Vagina (tissue), 2 donors: ENCODE data around the gene FUT1. TPM values are rescaled to one million over a fixed set of nuclear protein-coding genes. Genes with fewer than 3 reads are reported as not detected.

ENCODE experiments used
- DNase-seq, 2 donors: peaks; one replicate each; pipeline ENCODE4 v3.0.0-alpha.2; 2017; ENCODE audit errors: extremely low spot score in 2 of 2
- H3K27ac ChIP-seq: fragments of 200-600 bp; sonication (generic); one replicate; pipeline ENCODE4 v1.5.1; 2019
- H3K27me3 ChIP-seq: fragments of 200-600 bp; sonication (generic); one replicate; pipeline ENCODE4 v1.5.1; 2019
- H3K36me3 ChIP-seq, 2 donors: fragments of 200-600 bp; sonication (generic); one replicate each; pipeline ENCODE4 v1.5.1; 2017 to 2019
- H3K4me1 ChIP-seq: fragments of 200-600 bp; sonication (generic); one replicate; pipeline ENCODE4 v1.5.1; 2019
- H3K4me3 ChIP-seq, 2 donors: fragments of 200-600 bp; sonication (generic); 1 replicate in 1 of 2; 2 replicates in 1 of 2; pipeline ENCODE4 v1.5.1; 2016 to 2019
- H3K9me3 ChIP-seq: fragments of 200-600 bp; sonication (generic); one replicate; pipeline ENCODE4 v1.5.1; 2019
- POLR2A ChIP-seq, 2 donors: fragments of 450-650 bp; IDR thresholded peaks; one replicate each; pipeline ENCODE4 v1.6.1; 2017; ENCODE audit warnings: antibody characterized with exemption in 2 of 2, mild to moderate bottlenecking in 2 of 2, moderate library complexity in 2 of 2
- POLR2AphosphoS5 ChIP-seq, 2 donors: sonication (generic); formaldehyde crosslinking; IDR thresholded peaks; one replicate each; pipeline ENCODE4 v1.9.0; 2017; ENCODE audit warnings: antibody characterized with exemption in 2 of 2, mild to moderate bottlenecking in 2 of 2, low read depth in 1 of 2; ENCODE audit not compliant: insufficient read depth in 1 of 2
- intact Hi-C: fragments of 100-400 bp; cut with DNase I; formaldehyde crosslinking; loops from one replicate; pipeline ENCODE4 v1.15.1; 2023
- total RNA-seq: library from RNA; depleted of rRNA; stranded (reverse); fragments of >200 nt; gene quantifications from one replicate; pipeline ENCODE4 v1.2.3, GENCODE V29; 2016
- TF ChIP-seq, protein P1 (sequence below), 3 experiments: fragments of 450-650 bp in 2 of 3; fragments of 200-600 bp in 1 of 3; sonication (generic) in 1 of 3; IDR thresholded peaks; one replicate each; pipeline ENCODE4 v1.5.1; 2017 to 2019; ENCODE audit warnings: antibody characterized with exemption in 3 of 3, mild to moderate bottlenecking in 2 of 3, moderate library complexity in 2 of 3

The FUT1 gene
- total RNA-seq, 1 donor from 2014 or later: 6.4 TPM

DNA sequence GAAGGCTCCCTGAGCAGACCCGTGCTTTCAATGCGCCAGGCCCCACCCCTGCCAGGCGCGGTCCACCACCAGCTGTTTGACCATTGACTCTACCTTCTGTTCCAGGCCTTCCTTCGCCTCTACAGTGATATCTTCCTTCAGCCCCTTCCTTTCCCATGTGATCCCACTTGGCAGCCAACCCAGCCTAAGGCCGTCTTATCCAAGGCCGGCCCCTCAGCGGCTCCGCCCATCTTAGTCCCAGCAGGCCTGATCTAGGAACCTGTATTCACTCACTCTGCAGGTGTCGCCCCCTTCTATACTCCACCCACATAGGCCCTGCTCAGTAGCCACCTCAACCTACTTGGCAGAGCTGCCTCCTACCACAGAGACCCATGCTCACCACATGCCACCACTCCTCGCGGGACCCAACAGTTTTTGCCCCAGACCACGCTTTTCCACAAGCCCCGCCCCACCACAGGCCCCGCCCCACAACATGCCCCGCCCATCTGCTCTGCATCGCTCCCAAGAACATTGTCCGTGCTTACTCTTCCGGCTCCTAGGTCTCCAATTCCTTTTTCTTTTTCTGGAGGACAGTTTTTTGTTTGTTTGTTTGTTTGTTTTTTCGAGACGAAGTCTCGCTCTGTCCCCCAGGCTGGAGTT lies 15.0 kb downstream of the FUT1 start:
- H3K27ac ChIP-seq: no peak overlapping the region
- TF ChIP-seq, protein P1, sequence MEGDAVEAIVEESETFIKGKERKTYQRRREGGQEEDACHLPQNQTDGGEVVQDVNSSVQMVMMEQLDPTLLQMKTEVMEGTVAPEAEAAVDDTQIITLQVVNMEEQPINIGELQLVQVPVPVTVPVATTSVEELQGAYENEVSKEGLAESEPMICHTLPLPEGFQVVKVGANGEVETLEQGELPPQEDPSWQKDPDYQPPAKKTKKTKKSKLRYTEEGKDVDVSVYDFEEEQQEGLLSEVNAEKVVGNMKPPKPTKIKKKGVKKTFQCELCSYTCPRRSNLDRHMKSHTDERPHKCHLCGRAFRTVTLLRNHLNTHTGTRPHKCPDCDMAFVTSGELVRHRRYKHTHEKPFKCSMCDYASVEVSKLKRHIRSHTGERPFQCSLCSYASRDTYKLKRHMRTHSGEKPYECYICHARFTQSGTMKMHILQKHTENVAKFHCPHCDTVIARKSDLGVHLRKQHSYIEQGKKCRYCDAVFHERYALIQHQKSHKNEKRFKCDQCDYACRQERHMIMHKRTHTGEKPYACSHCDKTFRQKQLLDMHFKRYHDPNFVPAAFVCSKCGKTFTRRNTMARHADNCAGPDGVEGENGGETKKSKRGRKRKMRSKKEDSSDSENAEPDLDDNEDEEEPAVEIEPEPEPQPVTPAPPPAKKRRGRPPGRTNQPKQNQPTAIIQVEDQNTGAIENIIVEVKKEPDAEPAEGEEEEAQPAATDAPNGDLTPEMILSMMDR (IDR thresholded peaks at IDR 0.05): no peak
- no peak for TF ChIP-seq POLR2A (IDR thresholded peaks at IDR 0.05)
- TF ChIP-seq POLR2AphosphoS5 (IDR thresholded peaks at IDR 0.05; ENCODE audit: insufficient read depth in 1 of 2, low read depth in 1 of 2): no peak
- no peaks in the 10 kb centered on the region for H3K9me3 ChIP-seq
- intact Hi-C loops: loop anchor here (10.0 kb wide), 1 partner anchor 63 kb away; the partner anchor contains the start of gene NTN5
- peaks cover 26% of the 10 kb centered on the region for H3K4me1 ChIP-seq
- H3K36me3 ChIP-seq: no peaks in the 10 kb centered on the region
- no peak for DNase-seq
- H3K27me3 ChIP-seq: no peaks in the 10 kb centered on the region
- H3K4me3 ChIP-seq: no peak overlapping the region

DNA sequence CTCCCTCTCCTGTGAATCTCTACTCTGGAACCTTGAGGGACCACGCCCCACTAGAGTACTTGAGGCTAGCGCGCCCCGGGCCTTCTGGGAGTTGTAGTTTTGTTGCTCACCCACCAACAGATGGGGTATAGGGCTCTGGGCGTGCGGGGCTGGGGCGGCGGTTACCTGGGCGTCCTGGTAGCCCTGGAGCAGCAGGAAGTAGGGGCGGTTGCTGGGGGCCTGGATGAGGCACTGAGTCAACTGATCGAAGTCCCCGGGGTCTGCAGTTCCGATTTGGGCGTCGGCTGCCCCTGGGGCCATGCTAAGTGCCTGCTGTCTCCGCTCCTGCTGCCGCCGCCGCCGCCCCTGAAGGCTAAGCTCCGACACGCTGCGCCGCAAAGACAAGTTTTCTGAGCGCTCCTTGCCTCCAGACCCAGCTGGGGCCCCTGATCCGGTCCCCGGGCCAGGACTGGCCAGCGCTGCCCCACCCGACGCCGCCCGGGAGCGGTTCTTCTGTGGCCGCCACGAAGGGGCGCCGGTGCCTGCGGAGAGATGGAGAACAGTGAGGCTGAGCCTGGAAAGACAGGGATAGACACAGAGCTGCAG lies 17.3 kb downstream of the FUT1 start:
- Histone ChIP-seq H3K36me3 (no peaks in the 10 kb centered on the region), H3K4me3 (peak overlapping the region in 1 of 2 donors; percentile 33), H3K4me1 (peaks cover 16% of the 10 kb centered on the region), H3K9me3 (no peaks in the 10 kb centered on the region), H3K27me3 (no peaks in the 10 kb centered on the region), H3K27ac (no peak overlapping the region)
- no peak for DNase-seq
- TF ChIP-seq, protein P1 (IDR thresholded peaks at IDR 0.05): no peak
- TF ChIP-seq POLR2AphosphoS5 (IDR thresholded peaks at IDR 0.05; ENCODE audit: insufficient read depth in 1 of 2, low read depth in 1 of 2): no peak
- TF ChIP-seq POLR2A (IDR thresholded peaks at IDR 0.05): no peak
- intact Hi-C loops: loop anchor here (10.0 kb wide), 1 partner anchor 60 kb away; the partner anchor contains the start of gene NTN5

DNA sequence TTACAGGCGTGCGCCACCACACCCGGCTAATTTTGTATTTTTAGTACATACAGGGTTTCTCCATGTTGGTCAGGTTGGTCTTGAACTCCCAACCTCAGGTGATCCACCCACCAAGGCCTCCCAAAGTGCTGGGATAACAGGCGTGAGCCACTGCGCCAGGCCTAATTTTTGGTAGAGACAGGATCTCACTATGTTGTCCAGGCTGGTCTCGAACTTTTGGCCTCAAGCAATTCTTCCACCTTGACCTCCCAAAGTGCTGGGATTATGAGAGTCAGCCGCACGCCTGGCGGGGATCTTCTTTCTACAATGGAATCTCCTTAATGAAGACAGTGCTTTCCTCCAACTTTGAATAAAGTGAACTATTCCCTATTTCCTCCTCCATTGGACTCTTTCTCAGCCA lies 17.8 kb downstream of the FUT1 start:
- intact Hi-C loops: loop anchor here (10.0 kb wide), 1 partner anchor 60 kb away; the partner anchor contains the start of gene NTN5
- no peak overlapping the region for H3K4me3 ChIP-seq
- H3K9me3 ChIP-seq: no peaks in the 10 kb centered on the region
- H3K36me3 ChIP-seq: no peaks in the 10 kb centered on the region
- no peaks in the 10 kb centered on the region for H3K27me3 ChIP-seq
- H3K27ac ChIP-seq: no peak overlapping the region
- H3K4me1 ChIP-seq: peaks cover 11% of the 10 kb centered on the region
- no peak for DNase-seq
- no peak for TF ChIP-seq POLR2AphosphoS5 (IDR thresholded peaks at IDR 0.05; ENCODE audit: insufficient read depth in 1 of 2, low read depth in 1 of 2)

GRCh38 chr19:48731452-48731851 lies 21.0 kb downstream of the FUT1 start:
- TF ChIP-seq POLR2AphosphoS5 (IDR thresholded peaks at IDR 0.05; ENCODE audit: insufficient read depth in 1 of 2, low read depth in 1 of 2) (no peak), POLR2A (IDR thresholded peaks at IDR 0.05) (no peak)
- TF ChIP-seq, protein P1 (IDR thresholded peaks at IDR 0.05): no peak
- intact Hi-C loops: loop anchor here (10.0 kb wide), 1 partner anchor 57 kb away; the partner anchor contains the start of gene NTN5
- H3K4me1 ChIP-seq: peaks cover 5% of the 10 kb centered on the region
- no peaks in the 10 kb centered on the region for H3K27me3 ChIP-seq
- DNase-seq: no peak
- H3K36me3 ChIP-seq: no peaks in the 10 kb centered on the region
- H3K27ac ChIP-seq: no peak overlapping the region
- no peak overlapping the region for H3K4me3 ChIP-seq
- H3K9me3 ChIP-seq: no peaks in the 10 kb centered on the region

GRCh38 chr19:48728911-48729664 lies 23.4 kb downstream of the FUT1 start:
- no peak for DNase-seq
- TF ChIP-seq, protein P1 (IDR thresholded peaks at IDR 0.05): no peak
- TF ChIP-seq POLR2AphosphoS5 (IDR thresholded peaks at IDR 0.05; ENCODE audit: insufficient read depth in 1 of 2, low read depth in 1 of 2): no peak
- TF ChIP-seq POLR2A (IDR thresholded peaks at IDR 0.05): no peak
- no peaks in the 10 kb centered on the region for H3K36me3 ChIP-seq
- intact Hi-C loops: no loop called here
- H3K4me1 ChIP-seq: peaks cover 6% of the 10 kb centered on the region
- H3K4me3 ChIP-seq: peak overlapping the region in 1 of 2 donors; percentile 2
- H3K27ac ChIP-seq: no peak overlapping the region
- no peaks in the 10 kb centered on the region for H3K9me3 ChIP-seq
- H3K27me3 ChIP-seq: no peaks in the 10 kb centered on the region
